Sigmoid colon (tissue), 7 donors: ENCODE data around the gene GABRB3. TPM values are rescaled to one million over a fixed set of nuclear protein-coding genes. Genes with fewer than 3 reads are reported as not detected.

Experiments used
- DNase-seq: peaks from one replicate; pipeline ENCODE4 v3.0.0-alpha.2; 2019
- H3K27ac ChIP-seq, 4 donors: fragments of 200-600 bp; sonication (generic); one replicate each; pipeline ENCODE4 v1.5.1; 2016 to 2019; ENCODE audit warnings: mild to moderate bottlenecking in 1 of 4
- H3K27me3 ChIP-seq, 3 donors: fragments of 200-600 bp; sonication (generic); one replicate each; pipeline ENCODE4 v1.5.1; 2019; ENCODE audit warnings: mild to moderate bottlenecking in 1 of 3
- H3K36me3 ChIP-seq, 4 donors: fragments of 200-600 bp; sonication (generic); one replicate each; pipeline ENCODE4 v1.5.1; 2016 to 2019
- H3K4me1 ChIP-seq, 4 donors: fragments of 200-600 bp; sonication (generic); one replicate each; pipeline ENCODE4 v1.5.1; 2017 to 2019
- H3K4me3 ChIP-seq, 4 donors: fragments of 200-600 bp; sonication (generic); one replicate each; pipeline ENCODE4 v1.5.1; 2017 to 2019; ENCODE audit warnings: mild to moderate bottlenecking in 2 of 4, moderate library complexity in 1 of 4
- H3K9me3 ChIP-seq, 4 donors: fragments of 200-600 bp in 3 of 4; sonication (generic) in 3 of 4; one replicate each; pipeline versions ENCODE4 v1.5.1 to v1.6.1; 2013 to 2019
- EP300 ChIP-seq, 4 donors: sonication (generic); formaldehyde crosslinking; IDR thresholded peaks; one replicate each; pipeline ENCODE4 v1.6.1; 2017; ENCODE audit warnings: antibody characterized with exemption in 4 of 4
- POLR2A ChIP-seq, 2 donors: fragments of 450-650 bp; IDR thresholded peaks; one replicate each; pipeline ENCODE4 v1.6.1; 2016; ENCODE audit warnings: antibody characterized with exemption in 2 of 2, mild to moderate bottlenecking in 2 of 2, moderate library complexity in 2 of 2
- POLR2AphosphoS5 ChIP-seq, 4 donors: sonication (generic); formaldehyde crosslinking; IDR thresholded peaks; one replicate each; pipeline ENCODE4 v1.6.1; 2017; ENCODE audit warnings: antibody characterized with exemption in 4 of 4
- WGBS, 2 donors: extraction: QIAGEN DNeasy Blood & Tissue Kit; methylation state at CpG; one replicate each; pipeline ENCODE4 v1.1.7; 2013; 5-methylcytosine and 5-hydroxymethylcytosine counted together
- intact Hi-C: fragments of 100-400 bp; cut with DNase I; formaldehyde crosslinking; loops from one replicate; pipeline ENCODE4 v1.15.1; 2023
- polyA plus RNA-seq, 3 donors: library from polyadenylated mRNA; stranded (reverse); fragments of 200-250 nt; gene quantifications; one replicate each; pipeline ENCODE4 v1.2.3, GENCODE V29; 2013
- total RNA-seq, 4 donors: library from RNA; depleted of rRNA; stranded (reverse); fragments of >200 nt; gene quantifications; one replicate each; pipeline ENCODE4 v1.1.0, GENCODE V29; 2016
- TF ChIP-seq, protein P1 (sequence below), 4 experiments: fragments of 450-650 bp in 3 of 4; fragments of 200-600 bp in 1 of 4; IDR thresholded peaks; one replicate each; pipeline ENCODE4 v1.5.1; 2016 to 2019; ENCODE audit warnings: antibody characterized with exemption in 4 of 4, mild to moderate bottlenecking in 3 of 4, moderate library complexity in 2 of 4
- donor health status: healthy with polysubstance abuse.
- donor health status: Bipolar disorder and iron deficiency.
- donor health status: healthy.

GABRB3 gene
- total and polyA plus RNA-seq, 7 donors, result 0.23 to 4.6 (median 1.0) TPM

DNA sequence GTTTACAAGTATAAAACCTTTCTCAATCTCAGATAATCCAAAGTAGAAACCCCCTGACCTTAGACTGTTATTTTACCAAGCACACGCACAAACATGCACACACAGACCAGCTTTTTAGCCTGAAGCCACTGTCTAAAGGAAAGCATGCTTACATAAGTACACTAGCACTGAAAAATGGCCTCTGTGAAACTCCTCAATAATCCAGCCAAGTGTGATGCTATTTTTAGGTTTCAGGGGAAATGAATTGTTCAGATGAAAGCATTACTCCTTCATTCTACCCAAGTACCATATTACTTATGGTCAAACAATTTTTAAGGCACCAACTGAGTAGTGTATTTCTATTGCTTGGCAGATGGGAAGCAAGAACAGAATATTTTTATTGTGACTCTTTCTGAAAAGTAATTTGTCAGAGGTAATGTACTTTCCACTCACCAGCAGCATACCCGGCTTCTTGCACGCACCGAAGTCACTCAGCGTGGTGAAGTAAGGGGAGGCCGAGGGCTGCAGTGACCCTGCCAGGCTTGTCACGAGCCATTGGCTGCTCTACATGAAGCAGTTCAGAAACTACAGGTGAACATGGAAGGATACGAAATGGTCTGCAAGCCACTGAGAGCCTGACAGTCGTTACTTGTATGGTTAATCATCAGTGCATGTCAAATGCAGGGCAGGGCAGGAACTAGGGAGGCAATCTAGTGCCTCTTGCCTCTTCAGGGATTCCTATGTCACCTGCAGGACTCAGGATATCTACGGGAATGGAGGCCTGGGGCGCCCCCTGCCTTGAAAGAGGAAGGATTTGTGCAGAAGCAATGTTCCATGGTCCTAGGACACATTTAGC is 106.7 kb downstream of the GABRB3 start:
- DNase-seq, result no peak
- Histone ChIP-seq H3K27ac (peak overlapping the region in 1 of 4 donors; percentile 27), H3K9me3 (no peaks in the 10 kb centered on the region), H3K4me3 (no peak overlapping the region), H3K4me1 (no peaks in the 10 kb centered on the region), H3K27me3 (peaks cover 0 to 6% (median 0%) of the 10 kb centered on the region in 3 donors), H3K36me3 (no peaks in the 10 kb centered on the region)
- intact Hi-C loops, result no loop called here
- TF ChIP-seq EP300 (IDR thresholded peaks at IDR 0.05) (no peak), POLR2A (IDR thresholded peaks at IDR 0.05) (no peak), POLR2AphosphoS5 (IDR thresholded peaks at IDR 0.05) (no peak)
- TF ChIP-seq, protein P1, sequence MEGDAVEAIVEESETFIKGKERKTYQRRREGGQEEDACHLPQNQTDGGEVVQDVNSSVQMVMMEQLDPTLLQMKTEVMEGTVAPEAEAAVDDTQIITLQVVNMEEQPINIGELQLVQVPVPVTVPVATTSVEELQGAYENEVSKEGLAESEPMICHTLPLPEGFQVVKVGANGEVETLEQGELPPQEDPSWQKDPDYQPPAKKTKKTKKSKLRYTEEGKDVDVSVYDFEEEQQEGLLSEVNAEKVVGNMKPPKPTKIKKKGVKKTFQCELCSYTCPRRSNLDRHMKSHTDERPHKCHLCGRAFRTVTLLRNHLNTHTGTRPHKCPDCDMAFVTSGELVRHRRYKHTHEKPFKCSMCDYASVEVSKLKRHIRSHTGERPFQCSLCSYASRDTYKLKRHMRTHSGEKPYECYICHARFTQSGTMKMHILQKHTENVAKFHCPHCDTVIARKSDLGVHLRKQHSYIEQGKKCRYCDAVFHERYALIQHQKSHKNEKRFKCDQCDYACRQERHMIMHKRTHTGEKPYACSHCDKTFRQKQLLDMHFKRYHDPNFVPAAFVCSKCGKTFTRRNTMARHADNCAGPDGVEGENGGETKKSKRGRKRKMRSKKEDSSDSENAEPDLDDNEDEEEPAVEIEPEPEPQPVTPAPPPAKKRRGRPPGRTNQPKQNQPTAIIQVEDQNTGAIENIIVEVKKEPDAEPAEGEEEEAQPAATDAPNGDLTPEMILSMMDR (IDR thresholded peaks at IDR 0.05), result no peak
- WGBS, 2 donors, result 66 to 69% methylated on average over 11 of the region's 11 CpGs

DNA sequence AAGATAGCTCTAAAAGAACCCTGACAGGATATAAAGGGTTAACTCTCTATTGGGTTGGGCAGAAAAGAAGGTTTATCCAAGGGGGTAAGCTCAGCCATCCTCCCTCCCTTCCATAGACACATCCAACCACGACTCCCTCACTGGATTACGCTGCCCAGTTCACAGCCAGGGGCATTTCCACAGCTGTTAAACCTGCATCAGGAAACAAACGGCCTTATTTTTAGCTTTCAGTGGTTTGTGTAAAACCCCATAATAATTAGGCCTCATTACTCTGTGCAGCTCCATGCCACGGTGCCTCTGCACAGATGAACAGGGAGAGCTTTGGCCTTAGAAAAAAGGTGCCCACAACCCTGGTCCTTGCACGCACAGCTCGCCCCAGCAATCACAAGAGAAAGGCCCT is 110.6 kb downstream of the GABRB3 start:
- Histone ChIP-seq H3K4me1 (no peaks in the 10 kb centered on the region), H3K27ac (no peak overlapping the region), H3K9me3 (no peaks in the 10 kb centered on the region), H3K36me3 (no peaks in the 10 kb centered on the region), H3K4me3 (no peak overlapping the region), H3K27me3 (no peaks in the 10 kb centered on the region)
- TF ChIP-seq, protein P1 (IDR thresholded peaks at IDR 0.05), result no peak
- TF ChIP-seq EP300 (IDR thresholded peaks at IDR 0.05) (no peak), POLR2A (IDR thresholded peaks at IDR 0.05) (no peak), POLR2AphosphoS5 (IDR thresholded peaks at IDR 0.05) (no peak)
- WGBS, 2 donors, result 53 to 61% methylated on average over 6 of the region's 6 CpGs
- DNase-seq, result no peak
- intact Hi-C loops, result no loop called here

DNA sequence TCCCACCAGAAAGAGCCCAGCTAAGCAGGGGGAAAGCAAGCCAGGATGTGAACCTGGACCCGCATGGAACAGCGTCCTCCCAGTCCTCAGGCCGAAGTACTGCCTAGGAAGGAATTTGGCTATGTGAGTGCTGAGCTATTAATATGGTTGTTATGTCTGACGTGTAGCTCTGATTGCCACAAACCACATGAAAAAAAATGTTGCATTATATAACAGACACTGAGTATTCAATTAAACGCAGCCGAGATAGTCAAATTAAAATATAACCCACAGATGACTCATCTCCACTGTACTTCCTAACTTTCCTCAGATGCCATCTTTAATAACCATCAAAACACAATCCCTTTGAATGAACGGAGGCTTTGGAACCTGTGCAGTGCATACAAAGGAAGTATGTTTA is 111.1 kb downstream of the GABRB3 start:
- H3K9me3 ChIP-seq, result no peaks in the 10 kb centered on the region
- intact Hi-C loops, result no loop called here
- H3K36me3 ChIP-seq, result no peaks in the 10 kb centered on the region

DNA sequence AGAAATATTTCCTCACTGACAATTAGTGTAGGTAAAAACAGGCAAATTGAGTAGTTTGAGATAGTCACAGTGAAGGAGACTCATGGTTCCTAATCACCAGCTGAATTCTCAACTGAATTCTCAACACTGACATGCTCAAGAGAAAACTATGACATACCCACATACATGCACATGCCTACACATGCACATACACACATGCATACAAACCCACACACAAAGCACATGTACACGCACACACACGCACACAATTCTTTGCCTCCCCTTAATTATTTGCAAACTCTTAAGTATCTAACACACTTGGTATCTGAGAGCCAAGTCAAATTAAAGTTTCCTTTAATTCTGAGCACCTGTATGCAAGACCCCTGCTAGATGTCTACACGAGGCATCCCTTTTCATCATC is 111.8 kb downstream of the GABRB3 start:
- DNase-seq, result no peak
- Histone ChIP-seq H3K4me3 (no peak overlapping the region), H3K27me3 (no peaks in the 10 kb centered on the region), H3K27ac (no peak overlapping the region), H3K36me3 (no peaks in the 10 kb centered on the region), H3K9me3 (no peaks in the 10 kb centered on the region), H3K4me1 (no peaks in the 10 kb centered on the region)
- TF ChIP-seq POLR2AphosphoS5 (IDR thresholded peaks at IDR 0.05) (no peak), EP300 (IDR thresholded peaks at IDR 0.05) (no peak), POLR2A (IDR thresholded peaks at IDR 0.05) (no peak)
- TF ChIP-seq, protein P1 (IDR thresholded peaks at IDR 0.05), result no peak
- intact Hi-C loops, result no loop called here
- WGBS, 2 donors, result 82 to 88% methylated on average over 3 of the region's 3 CpGs

More for the DNA sequence above, 111.1 kb downstream of the GABRB3 start:
- WGBS, 2 donors, result 85 to 87% methylated on average over 7 of the region's 7 CpGs
- no peak for DNase-seq
- Histone ChIP-seq H3K27me3 (no peaks in the 10 kb centered on the region), H3K4me1 (no peaks in the 10 kb centered on the region), H3K27ac (no peak overlapping the region), H3K4me3 (no peak overlapping the region)
- TF ChIP-seq POLR2A (IDR thresholded peaks at IDR 0.05) (no peak), EP300 (IDR thresholded peaks at IDR 0.05) (no peak), POLR2AphosphoS5 (IDR thresholded peaks at IDR 0.05) (no peak)
- TF ChIP-seq, protein P1 (IDR thresholded peaks at IDR 0.05), result no peak
